ENCODE results near the gene EPB41L3. TPM values are rescaled to one million over a fixed set of nuclear protein-coding genes. Genes with fewer than 3 reads are reported as not detected.

The EPB41L3 gene
- total and polyA plus RNA-seq, 11 donors = 2.7 to 45.6 (median 7.9) TPM

DNA sequence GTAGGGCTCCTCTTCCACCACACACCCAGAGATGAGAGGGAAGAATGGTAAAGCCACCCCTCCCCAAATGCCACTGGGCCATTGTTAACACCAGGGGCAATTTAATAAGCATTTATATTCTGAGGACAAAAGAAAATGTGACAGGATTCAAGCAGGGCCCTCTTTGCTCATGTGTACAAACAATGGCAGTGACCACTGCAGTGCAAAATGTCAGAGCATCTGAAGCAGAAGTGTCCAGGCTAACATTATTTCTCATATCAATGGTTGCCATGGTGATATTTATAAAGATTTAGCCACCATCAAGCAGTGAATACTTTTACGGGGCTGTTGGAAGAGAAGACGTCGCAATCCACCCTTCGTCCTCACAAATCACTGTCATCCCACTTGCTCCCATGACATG lies 10.8 kb upstream of the EPB41L3 start:
- 90 to 98% (median 96%) methylated on average over 4 of the region's 4 CpGs for WGBS, 4 donors

DNA sequence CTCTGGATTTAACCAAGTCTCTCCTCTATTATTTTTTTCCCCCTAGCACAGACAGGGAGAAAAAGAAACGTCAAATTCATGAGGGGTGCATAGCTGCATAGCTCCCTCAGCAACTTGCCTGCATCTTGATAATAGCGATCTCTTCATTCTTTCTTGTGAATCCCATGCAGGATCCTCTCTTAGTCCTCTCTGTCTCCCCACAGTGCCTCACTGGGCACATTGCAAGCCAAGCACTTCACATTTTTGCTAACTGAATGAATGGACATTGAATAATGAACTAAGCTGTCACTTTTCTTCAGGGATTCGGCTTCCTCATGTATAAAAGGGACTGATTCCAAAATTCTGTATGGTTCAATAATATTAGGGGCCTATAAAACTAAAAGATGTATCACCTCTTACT lies 2.9 kb upstream of the EPB41L3 start:
- intact Hi-C loops (cut with DNase I) = loop anchor here in 6 of 10 donors (5.0 to 10.0 kb wide), 3 partner anchors 89 to 122 kb away; no protein-coding TSS in a partner anchor
- Histone ChIP-seq H3K9me3 (no peaks in the 10 kb centered on the region), H3K27me3 (peaks cover 0 to 21% (median 10%) of the 10 kb centered on the region in 9 donors), H3K4me3 (no peak overlapping the region), H3K36me3 (no peaks in the 10 kb centered on the region), H3K4me1 (peaks cover 0 to 20% (median 0%) of the 10 kb centered on the region in 12 donors), H3K27ac (no peak overlapping the region)
- DNase-seq (no peak), ATAC-seq (peak in 3 of 4 donors; percentile 57 to 76 (median 68))
- TF ChIP-seq POLR2A (IDR thresholded peaks at IDR 0.05) = no peak
- TF ChIP-seq, protein P1, sequence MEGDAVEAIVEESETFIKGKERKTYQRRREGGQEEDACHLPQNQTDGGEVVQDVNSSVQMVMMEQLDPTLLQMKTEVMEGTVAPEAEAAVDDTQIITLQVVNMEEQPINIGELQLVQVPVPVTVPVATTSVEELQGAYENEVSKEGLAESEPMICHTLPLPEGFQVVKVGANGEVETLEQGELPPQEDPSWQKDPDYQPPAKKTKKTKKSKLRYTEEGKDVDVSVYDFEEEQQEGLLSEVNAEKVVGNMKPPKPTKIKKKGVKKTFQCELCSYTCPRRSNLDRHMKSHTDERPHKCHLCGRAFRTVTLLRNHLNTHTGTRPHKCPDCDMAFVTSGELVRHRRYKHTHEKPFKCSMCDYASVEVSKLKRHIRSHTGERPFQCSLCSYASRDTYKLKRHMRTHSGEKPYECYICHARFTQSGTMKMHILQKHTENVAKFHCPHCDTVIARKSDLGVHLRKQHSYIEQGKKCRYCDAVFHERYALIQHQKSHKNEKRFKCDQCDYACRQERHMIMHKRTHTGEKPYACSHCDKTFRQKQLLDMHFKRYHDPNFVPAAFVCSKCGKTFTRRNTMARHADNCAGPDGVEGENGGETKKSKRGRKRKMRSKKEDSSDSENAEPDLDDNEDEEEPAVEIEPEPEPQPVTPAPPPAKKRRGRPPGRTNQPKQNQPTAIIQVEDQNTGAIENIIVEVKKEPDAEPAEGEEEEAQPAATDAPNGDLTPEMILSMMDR (IDR thresholded peaks at IDR 0.05) = peak in 8 of 12 donors; percentile 19 to 59 (median 36)
- WGBS, 4 donors = 16 to 27% (median 23%) methylated on average over 3 of the region's 3 CpGs

More for the DNA sequence above, 10.8 kb upstream of the EPB41L3 start:
- ATAC-seq (no peak), DNase-seq (no peak)
- intact Hi-C loops (cut with DNase I) = no loop called here
- Histone ChIP-seq H3K4me1 (peaks cover 0 to 5% (median 0%) of the 10 kb centered on the region in 12 donors), H3K27ac (no peak overlapping the region), H3K27me3 (peaks cover 0 to 3% (median 0%) of the 10 kb centered on the region in 9 donors), H3K36me3 (no peaks in the 10 kb centered on the region), H3K4me3 (no peak overlapping the region), H3K9me3 (no peaks in the 10 kb centered on the region)
- TF ChIP-seq, protein P1 (IDR thresholded peaks at IDR 0.05) = no peak
- no peak for TF ChIP-seq POLR2A (IDR thresholded peaks at IDR 0.05)

DNA sequence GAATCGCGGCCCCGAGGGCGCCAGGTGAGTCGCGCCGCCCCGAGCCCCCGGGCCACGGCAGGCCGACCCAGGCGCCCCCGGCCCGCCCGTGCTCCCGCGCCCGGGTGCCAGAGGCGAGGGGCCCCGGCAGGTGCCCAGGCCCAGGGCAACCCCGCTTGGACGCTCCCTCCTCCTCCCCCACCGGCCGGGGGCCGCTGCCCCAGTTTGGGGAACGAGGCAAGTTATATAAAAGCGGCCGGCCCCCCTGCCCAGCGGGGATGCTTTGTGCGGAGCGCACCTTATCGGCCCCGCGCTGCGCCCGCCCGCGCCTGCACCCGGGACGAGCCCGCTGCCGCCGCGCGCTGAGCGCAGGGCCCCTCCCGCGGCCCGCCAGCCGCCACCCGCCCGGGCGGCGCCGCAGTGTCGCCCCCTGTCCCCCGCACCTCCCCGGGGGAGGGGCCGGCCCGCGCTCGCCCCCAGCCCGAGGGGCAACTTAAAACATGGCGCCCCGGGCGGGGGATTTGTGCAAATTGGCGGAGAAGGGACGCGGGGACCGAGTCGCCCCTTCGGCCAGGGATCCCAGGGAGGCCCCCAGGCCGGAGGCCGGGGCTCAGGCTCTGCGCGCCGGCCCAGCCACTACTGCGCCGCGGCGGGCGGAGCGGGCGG lies 639 bp downstream of the EPB41L3 start:
- intact Hi-C loops (cut with DNase I) = loop anchor here in 5 of 10 donors (10.0 kb wide), 2 partner anchors 88 to 118 kb away; no protein-coding TSS in a partner anchor

More for the DNA sequence above, 639 bp downstream of the EPB41L3 start:
- TF ChIP-seq POLR2A (IDR thresholded peaks at IDR 0.05) = no peak
- TF ChIP-seq, protein P1 (IDR thresholded peaks at IDR 0.05) = peak in 1 of 12 donors; percentile 11
- H3K27me3 ChIP-seq = peaks cover 0 to 21% (median 10%) of the 10 kb centered on the region in 9 donors
- peaks cover 0 to 36% (median 0%) of the 10 kb centered on the region in 12 donors for H3K4me1 ChIP-seq
- H3K4me3 ChIP-seq = peak overlapping the region; percentile 25 to 72 (median 61)
- peak overlapping the region in 9 of 12 donors; percentile 33 to 90 (median 66) for H3K27ac ChIP-seq
- DNase-seq (peak in 2 of 5 donors; percentile 31 to 63), ATAC-seq (peak in 2 of 4 donors; percentile 19 to 38)
- WGBS, 4 donors = 0 to 1% (median 1%) methylated on average over 13 to 84 of the region's 84 CpGs
- H3K9me3 ChIP-seq = no peaks in the 10 kb centered on the region
- H3K36me3 ChIP-seq = no peaks in the 10 kb centered on the region
